Esophagus muscularis mucosa (tissue), 4 donors: ENCODE results near the gene AVP. TPM values are rescaled to one million over a fixed set of nuclear protein-coding genes. Genes with fewer than 3 reads are reported as not detected.

Source experiments
- DNase-seq: peaks from one replicate; pipeline ENCODE4 v3.0.0-alpha.2; 2017; ENCODE audit errors: extremely low spot score
- H3K27ac ChIP-seq, 4 donors: fragments of 200-600 bp; sonication (generic); replicated peaks in 1 of 4; 1 replicate in 3 of 4; 2 replicates in 1 of 4; pipeline ENCODE4 v1.5.1; 2016 to 2019; ENCODE audit warnings: mild to moderate bottlenecking in 1 of 4
- H3K27me3 ChIP-seq, 4 donors: fragments of 200-600 bp; sonication (generic); one replicate each; pipeline versions ENCODE4 v1.5.1 to v1.6.0; 2016 to 2019
- H3K36me3 ChIP-seq, 4 donors: fragments of 200-600 bp; sonication (generic); one replicate each; pipeline ENCODE4 v1.5.1; 2016 to 2019
- H3K4me1 ChIP-seq, 4 donors: fragments of 200-600 bp; sonication (generic); one replicate each; pipeline ENCODE4 v1.5.1; 2016 to 2019
- H3K4me3 ChIP-seq, 4 donors: fragments of 200-600 bp; sonication (generic); 1 replicate in 2 of 4; 2 replicates in 2 of 4; pipeline ENCODE4 v1.5.1; 2016 to 2019; ENCODE audit warnings: mild to moderate bottlenecking in 4 of 4, moderate library complexity in 1 of 4
- H3K9me3 ChIP-seq, 4 donors: fragments of 200-600 bp; sonication (generic); 1 replicate in 3 of 4; 2 replicates in 1 of 4; pipeline ENCODE4 v1.5.1; 2016 to 2019
- EP300 ChIP-seq: sonication (generic); formaldehyde crosslinking; IDR thresholded peaks from one replicate; pipeline ENCODE4 v1.6.1; 2017; ENCODE audit warnings: antibody characterized with exemption
- POLR2A ChIP-seq: fragments of 450-650 bp; IDR thresholded peaks from one replicate; pipeline ENCODE4 v1.6.1; 2017; ENCODE audit warnings: antibody characterized with exemption, moderate library complexity, mild to moderate bottlenecking, low read depth
- POLR2AphosphoS5 ChIP-seq, 2 donors: sonication (generic); formaldehyde crosslinking; IDR thresholded peaks; one replicate each; pipeline ENCODE4 v1.6.1; 2017; ENCODE audit warnings: antibody characterized with exemption in 2 of 2
- WGBS: methylation state at CpG from one replicate; pipeline ENCODE4 v1.1.5; 2018; 5-methylcytosine and 5-hydroxymethylcytosine counted together
- intact Hi-C: fragments of 100-400 bp; cut with DNase I; formaldehyde crosslinking; loops from one replicate; pipeline ENCODE4 v1.15.1; 2023
- total RNA-seq, 4 donors: library from RNA; depleted of rRNA; stranded (reverse); fragments of >200 nt; gene quantifications; one replicate each; pipeline versions ENCODE4 v1.1.0 to v1.2.1, GENCODE V29; 2016
- TF ChIP-seq, protein P1 (sequence below), 3 experiments: fragments of 200-600 bp in 2 of 3; fragments of 450-650 bp in 1 of 3; sonication (generic) in 2 of 3; IDR thresholded peaks; one replicate each; pipeline ENCODE4 v1.5.1; 2017 to 2019; ENCODE audit warnings: antibody characterized with exemption in 3 of 3, mild to moderate bottlenecking in 2 of 3, moderate library complexity in 1 of 3

Gene AVP
- total RNA-seq, 4 donors from 2014 or later = not detected

DNA sequence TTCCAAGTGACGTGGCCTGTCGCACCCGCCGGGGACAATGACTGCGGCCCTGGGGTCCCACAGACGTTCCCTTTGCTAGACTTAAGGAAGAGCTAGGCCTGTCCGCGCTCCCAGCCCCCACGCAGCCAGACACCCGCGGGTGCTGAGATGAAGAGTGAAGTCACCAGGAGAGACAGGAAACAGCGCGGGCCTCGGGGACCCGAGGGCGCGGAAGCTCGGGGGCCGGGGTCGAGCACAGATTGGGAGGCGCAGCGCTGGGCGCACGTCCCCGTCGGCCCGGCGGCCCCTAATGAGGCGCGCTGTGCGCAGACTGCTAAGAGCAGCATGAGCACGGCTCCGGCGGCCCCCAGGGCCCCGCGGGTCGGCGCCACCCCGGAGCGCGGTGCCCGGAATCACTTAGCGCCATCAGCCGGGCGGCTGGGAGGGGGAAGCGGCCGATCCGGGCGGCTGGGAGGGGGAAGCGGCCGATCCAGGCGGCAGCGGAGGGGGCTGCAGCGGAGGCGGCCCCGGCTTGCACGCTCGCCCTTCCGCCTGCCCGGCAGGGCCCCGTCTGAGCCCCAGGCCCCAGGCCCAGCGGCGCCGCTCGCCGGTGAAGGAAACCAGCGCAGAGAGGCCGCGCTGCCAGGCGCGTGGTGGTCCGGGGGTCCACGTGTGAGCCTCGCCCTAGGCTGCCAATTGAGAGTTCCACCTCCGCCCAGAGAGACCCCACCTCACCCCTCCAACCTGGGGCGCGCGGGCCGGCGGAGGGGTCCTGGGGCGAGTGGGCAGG, 8.3 kb upstream of the AVP start:
- DNase-seq = no peak
- TF ChIP-seq POLR2AphosphoS5 (IDR thresholded peaks at IDR 0.05) = no peak
- TF ChIP-seq POLR2A = no peak
- H3K27me3 ChIP-seq = peaks cover 0 to 62% (median 11%) of the 10 kb centered on the region in 4 donors
- no peak overlapping the region for H3K27ac ChIP-seq
- WGBS = 28% methylated on average over 16 of the region's 81 CpGs
- H3K9me3 ChIP-seq = no peaks in the 10 kb centered on the region
- H3K36me3 ChIP-seq = no peaks in the 10 kb centered on the region
- H3K4me1 ChIP-seq = peaks cover 0 to 13% (median 10%) of the 10 kb centered on the region in 4 donors
- peak overlapping the region; percentile 22 to 46 (median 38) for H3K4me3 ChIP-seq
- intact Hi-C loops = no loop called here

DNA sequence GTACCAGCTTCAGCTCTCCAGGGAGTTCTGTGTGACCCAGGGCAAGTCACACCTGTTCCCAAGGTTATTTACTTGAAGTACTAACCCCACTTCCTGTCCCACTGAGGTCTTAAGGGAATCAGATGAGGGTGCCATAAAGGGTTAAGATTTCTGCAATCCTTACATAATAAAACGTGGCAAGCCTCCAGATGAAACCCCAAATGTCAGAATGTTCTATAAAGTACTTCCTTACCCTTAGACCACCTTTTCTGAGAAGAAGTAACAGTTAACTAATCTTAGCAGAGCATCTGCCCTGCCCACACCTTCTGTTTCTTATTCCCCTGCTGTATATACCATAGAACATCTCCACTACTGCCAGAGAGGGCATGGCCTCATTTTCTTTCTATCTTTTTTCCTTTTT, 6.0 kb upstream of the AVP start:
- Histone ChIP-seq H3K36me3 (no peaks in the 10 kb centered on the region), H3K27ac (no peak overlapping the region), H3K9me3 (no peaks in the 10 kb centered on the region), H3K4me1 (peaks cover 0 to 13% (median 10%) of the 10 kb centered on the region in 4 donors), H3K4me3 (no peak overlapping the region), H3K27me3 (peaks cover 0 to 57% (median 11%) of the 10 kb centered on the region in 4 donors)
- intact Hi-C loops = no loop called here
- no peak for DNase-seq
- TF ChIP-seq EP300 (no peak), POLR2A (no peak), POLR2AphosphoS5 (IDR thresholded peaks at IDR 0.05) (no peak)
- TF ChIP-seq, protein P1, sequence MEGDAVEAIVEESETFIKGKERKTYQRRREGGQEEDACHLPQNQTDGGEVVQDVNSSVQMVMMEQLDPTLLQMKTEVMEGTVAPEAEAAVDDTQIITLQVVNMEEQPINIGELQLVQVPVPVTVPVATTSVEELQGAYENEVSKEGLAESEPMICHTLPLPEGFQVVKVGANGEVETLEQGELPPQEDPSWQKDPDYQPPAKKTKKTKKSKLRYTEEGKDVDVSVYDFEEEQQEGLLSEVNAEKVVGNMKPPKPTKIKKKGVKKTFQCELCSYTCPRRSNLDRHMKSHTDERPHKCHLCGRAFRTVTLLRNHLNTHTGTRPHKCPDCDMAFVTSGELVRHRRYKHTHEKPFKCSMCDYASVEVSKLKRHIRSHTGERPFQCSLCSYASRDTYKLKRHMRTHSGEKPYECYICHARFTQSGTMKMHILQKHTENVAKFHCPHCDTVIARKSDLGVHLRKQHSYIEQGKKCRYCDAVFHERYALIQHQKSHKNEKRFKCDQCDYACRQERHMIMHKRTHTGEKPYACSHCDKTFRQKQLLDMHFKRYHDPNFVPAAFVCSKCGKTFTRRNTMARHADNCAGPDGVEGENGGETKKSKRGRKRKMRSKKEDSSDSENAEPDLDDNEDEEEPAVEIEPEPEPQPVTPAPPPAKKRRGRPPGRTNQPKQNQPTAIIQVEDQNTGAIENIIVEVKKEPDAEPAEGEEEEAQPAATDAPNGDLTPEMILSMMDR (IDR thresholded peaks at IDR 0.05) = no peak
- 0% methylated on average over 1 of the region's 1 CpG for WGBS

DNA sequence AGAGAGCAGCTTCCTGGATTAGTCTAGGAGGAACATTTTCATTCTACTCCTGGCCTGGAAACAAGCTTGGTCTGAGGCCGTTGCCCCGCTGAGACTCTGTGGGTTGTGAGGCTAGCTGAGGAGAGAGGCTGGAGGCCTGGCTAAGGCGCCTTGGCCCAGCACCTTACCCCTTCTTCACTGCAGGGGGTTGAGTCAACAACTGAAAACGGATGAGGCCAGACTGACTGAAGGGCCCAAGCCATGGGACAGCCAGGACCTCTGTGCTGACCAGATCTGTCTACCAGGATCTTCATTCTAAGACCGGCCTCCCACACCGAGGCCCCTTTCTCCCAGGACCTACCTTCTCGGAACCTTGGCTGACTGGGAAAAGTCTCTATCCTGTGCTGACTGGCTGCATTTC, 3.5 kb upstream of the AVP start:
- no peak for TF ChIP-seq POLR2AphosphoS5 (IDR thresholded peaks at IDR 0.05)
- TF ChIP-seq EP300 = no peak
- TF ChIP-seq POLR2A = no peak
- TF ChIP-seq, protein P1 (IDR thresholded peaks at IDR 0.05) = no peak
- intact Hi-C loops = no loop called here
- Histone ChIP-seq H3K36me3 (no peaks in the 10 kb centered on the region), H3K27ac (no peak overlapping the region), H3K9me3 (no peaks in the 10 kb centered on the region), H3K4me3 (no peak overlapping the region), H3K27me3 (peaks cover 0 to 61% (median 17%) of the 10 kb centered on the region in 4 donors), H3K4me1 (peaks cover 2 to 15% (median 13%) of the 10 kb centered on the region in 4 donors)
- WGBS = 89% methylated on average over 6 of the region's 7 CpGs
- no peak for DNase-seq

DNA sequence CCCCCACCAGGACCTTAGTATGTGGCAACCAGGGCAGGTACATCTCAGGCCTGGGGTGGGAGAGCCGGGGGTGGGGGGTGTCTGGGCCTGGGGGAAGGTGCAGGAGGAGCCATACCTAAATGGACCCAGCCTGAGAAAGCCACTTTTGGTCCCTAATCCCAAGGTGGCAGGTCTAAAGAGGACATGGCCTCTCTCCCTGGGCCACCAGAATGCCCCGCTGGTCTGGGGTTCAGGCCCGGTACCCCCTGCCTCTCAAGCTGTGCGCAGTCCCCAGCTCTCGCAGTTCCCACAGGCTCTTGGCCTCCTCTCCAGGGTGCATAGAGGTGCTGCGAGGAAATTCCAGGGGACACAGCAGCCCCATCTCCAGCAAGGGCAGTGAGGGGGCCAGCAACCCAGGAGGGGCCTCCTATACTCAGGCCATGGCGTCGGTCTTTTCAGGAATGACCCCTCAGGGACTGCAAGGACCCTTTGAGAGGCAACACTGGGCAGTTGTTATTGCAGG, 1.1 kb upstream of the AVP start:
- DNase-seq = no peak
- TF ChIP-seq, protein P1 (IDR thresholded peaks at IDR 0.05) = no peak
- TF ChIP-seq EP300 (no peak), POLR2A (no peak), POLR2AphosphoS5 (IDR thresholded peaks at IDR 0.05) (no peak)
- Histone ChIP-seq H3K27me3 (peaks cover 0 to 61% (median 22%) of the 10 kb centered on the region in 4 donors), H3K9me3 (no peaks in the 10 kb centered on the region), H3K4me3 (no peak overlapping the region), H3K27ac (no peak overlapping the region), H3K4me1 (peaks cover 16 to 29% (median 25%) of the 10 kb centered on the region in 4 donors), H3K36me3 (no peaks in the 10 kb centered on the region)
- intact Hi-C loops = no loop called here
- WGBS = 98% methylated on average over 7 of the region's 8 CpGs

DNA sequence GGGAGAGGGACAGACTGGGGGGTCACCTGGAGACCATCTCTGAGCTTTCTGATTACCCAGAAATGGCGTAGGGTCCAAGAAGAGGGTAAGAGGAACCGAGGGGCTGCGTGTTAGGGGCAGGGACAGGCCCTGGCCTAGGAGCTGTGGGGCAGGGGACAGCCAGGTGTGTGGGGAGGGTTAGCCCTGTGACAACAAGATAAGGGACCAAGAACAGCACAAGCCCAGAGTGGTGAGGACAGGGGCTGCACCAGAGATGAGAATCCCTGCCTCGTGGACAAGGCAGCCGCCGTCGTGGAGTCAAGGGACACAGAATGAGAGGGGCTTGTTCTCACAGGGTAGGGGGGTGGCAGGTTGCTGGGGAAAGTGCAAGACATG, 449 bp upstream of the AVP start:
- Histone ChIP-seq H3K9me3 (no peaks in the 10 kb centered on the region), H3K4me1 (peaks cover 19 to 29% (median 25%) of the 10 kb centered on the region in 4 donors), H3K27me3 (peaks cover 0 to 57% (median 22%) of the 10 kb centered on the region in 4 donors), H3K27ac (no peak overlapping the region), H3K36me3 (no peaks in the 10 kb centered on the region), H3K4me3 (no peak overlapping the region)
- intact Hi-C loops = no loop called here
- TF ChIP-seq, protein P1 (IDR thresholded peaks at IDR 0.05) = no peak
- TF ChIP-seq POLR2AphosphoS5 (IDR thresholded peaks at IDR 0.05) (no peak), POLR2A (no peak), EP300 (no peak)
- DNase-seq = no peak
- 87% methylated on average over 7 of the region's 7 CpGs for WGBS
